GM23338 (cell line): ENCODE results near the gene PCTP. TPM values are rescaled to one million over a fixed set of nuclear protein-coding genes. Genes with fewer than 3 reads are reported as not detected.

Experiments
- ATAC-seq: fragments of 200-7000 bp; cut with Tn5 transposase; 3 replicates; pipeline ENCODE4 v1.9.1; 2020
- DNase-seq: peaks from one replicate; pipeline ENCODE4 v3.0.0-alpha.2; 2015; ENCODE audit warnings: low spot score
- H2AFZ ChIP-seq: fragments of 200-600 bp; sonication (generic); 2 replicates; pipeline ENCODE4 v1.8.0; 2016; ENCODE audit warnings: antibody characterized with exemption, mild to moderate bottlenecking, moderate library complexity
- H3F3A ChIP-seq: fragments of 200-600 bp; sonication (generic); replicated peaks from 2 replicates; pipeline ENCODE4 v1.8.0; 2017; ENCODE audit warnings: antibody characterized with exemption, mixed run types, low read depth
- H3K27ac ChIP-seq: fragments of 200-600 bp; sonication (generic); 2 replicates; pipeline ENCODE4 v1.6.1; 2016; ENCODE audit warnings: low read depth
- H3K27me3 ChIP-seq: fragments of 200-600 bp; sonication (generic); 2 replicates; pipeline ENCODE4 v1.8.0; 2016; ENCODE audit warnings: mild to moderate bottlenecking, mixed run types, moderate library complexity; ENCODE audit not compliant: insufficient read depth
- H3K36me3 ChIP-seq: fragments of 200-600 bp; sonication (generic); 2 replicates; pipeline ENCODE4 v1.8.0; 2016; ENCODE audit warnings: mild to moderate bottlenecking; ENCODE audit not compliant: insufficient read depth
- H3K4me1 ChIP-seq: fragments of 200-600 bp; sonication (generic); 2 replicates; pipeline ENCODE4 v1.8.0; 2016; ENCODE audit warnings: mild to moderate bottlenecking, moderate library complexity; ENCODE audit not compliant: insufficient read depth
- H3K4me2 ChIP-seq: fragments of 200-600 bp; sonication (generic); 2 replicates; pipeline ENCODE4 v1.7.1; 2017; ENCODE audit warnings: mixed run types
- H3K4me3 ChIP-seq: fragments of 200-600 bp; sonication (generic); 2 replicates; pipeline ENCODE4 v1.6.1; 2016; ENCODE audit warnings: mixed run types
- H3K79me2 ChIP-seq: fragments of 200-600 bp; sonication (generic); replicated peaks from 2 replicates; pipeline ENCODE4 v1.8.0; 2017; ENCODE audit warnings: mild to moderate bottlenecking; ENCODE audit not compliant: insufficient read depth
- H3K9me2 ChIP-seq: fragments of 200-600 bp; sonication (generic); 2 replicates; pipeline ENCODE4 v1.8.0; 2017; ENCODE audit not compliant: insufficient read depth
- H4K20me1 ChIP-seq: fragments of 200-600 bp; sonication (generic); replicated peaks from 2 replicates; pipeline ENCODE4 v1.8.0; 2017; ENCODE audit warnings: mild to moderate bottlenecking; ENCODE audit not compliant: insufficient read depth
- H3K27ac Mint-ChIP-seq: 2 replicates; pipeline ENCODE4 v1.8.0; 2020; ENCODE audit warnings: inconsistent platforms, mild to moderate bottlenecking, moderate library complexity, mixed read lengths
- H3K27me3 Mint-ChIP-seq: 3 replicates; pipeline ENCODE4 v1.8.0; 2022; ENCODE audit warnings: low read depth, mild to moderate bottlenecking, moderate library complexity, mixed read lengths, inconsistent platforms; ENCODE audit not compliant: insufficient read depth, poor library complexity
- H3K36me3 Mint-ChIP-seq: 3 replicates; pipeline ENCODE4 v1.8.0; 2021; ENCODE audit warnings: low read depth, mild to moderate bottlenecking, inconsistent platforms, moderate library complexity, mixed read lengths
- H3K4me1 Mint-ChIP-seq: 3 replicates; pipeline ENCODE4 v1.8.0; 2020; ENCODE audit warnings: mild to moderate bottlenecking, inconsistent platforms, mixed read lengths
- H3K4me3 Mint-ChIP-seq: 3 replicates; pipeline ENCODE4 v1.8.0; 2021; ENCODE audit warnings: moderate library complexity, mild to moderate bottlenecking, inconsistent platforms, mixed read lengths
- H3K9me3 Mint-ChIP-seq: 3 replicates; pipeline ENCODE4 v1.8.0; 2020; ENCODE audit warnings: moderate library complexity, mild to moderate bottlenecking, inconsistent platforms, mixed read lengths
- CREB1 ChIP-seq: fragments of 250-450 bp; sonication (Bioruptor Pico); IDR thresholded peaks from 2 replicates; pipeline ENCODE4 v1.5.0; 2020; ENCODE audit warnings: low read depth, mild to moderate bottlenecking, moderate library complexity
- EZH2 ChIP-seq: fragments of 200-600 bp; sonication (generic); IDR thresholded peaks from one replicate; pipeline ENCODE4 v1.8.0; 2017; ENCODE audit warnings: antibody characterized with exemption, mild to moderate bottlenecking, low read depth; ENCODE audit not compliant: unreplicated experiment
- EZH2phosphoT487 ChIP-seq: fragments of 200-600 bp; sonication (generic); IDR thresholded peaks from one replicate; pipeline ENCODE4 v1.8.1; 2018; ENCODE audit warnings: antibody characterized with exemption; ENCODE audit not compliant: unreplicated experiment
- JUNB ChIP-seq: IDR thresholded peaks from one replicate; pipeline ENCODE4 v1.6.1; 2016; ENCODE audit warnings: antibody characterized with exemption; ENCODE audit not compliant: unreplicated experiment
- POLR2AphosphoS5 ChIP-seq: IDR thresholded peaks from 2 replicates; pipeline ENCODE4 v1.6.1; 2016; ENCODE audit warnings: antibody characterized with exemption, low read depth
- STAT1 ChIP-seq: IDR thresholded peaks from one replicate; pipeline ENCODE4 v1.6.1; 2016; ENCODE audit warnings: antibody characterized with exemption; ENCODE audit not compliant: unreplicated experiment
- ZNF114 ChIP-seq: fragments of 250-450 bp; sonication (Bioruptor Pico); IDR thresholded peaks from 2 replicates; pipeline ENCODE4 v1.5.0; 2020; ENCODE audit warnings: mild to moderate bottlenecking, moderate library complexity
- polyA plus RNA-seq: library from polyadenylated mRNA; unstranded; fragments of >200 nt; fragmentation: Nextera tagmentation; extraction: Ambion mirVana; gene quantifications from 2 replicates; pipeline ENCODE4 v1.2.1, GENCODE V29; 2016
- total RNA-seq: library from RNA; depleted of rRNA; stranded (reverse); fragments of >200 nt; shearing (Covaris generic); gene quantifications from 2 replicates; pipeline ENCODE4 v1.2.3, GENCODE V29; 2014
- TF ChIP-seq, protein P1 (sequence below): IDR thresholded peaks from one replicate; pipeline ENCODE4 v1.6.1; 2018; ENCODE audit warnings: antibody characterized with exemption; ENCODE audit not compliant: unreplicated experiment
- TF ChIP-seq, protein P2 (sequence below), 2 experiments: fragments of 200-600 bp in 1 of 2; sonication (generic) in 1 of 2; conservative IDR thresholded peaks; 2 replicates each; pipeline versions ENCODE4 v1.5.1 to v1.6.1; 2016 to 2017; ENCODE audit warnings: antibody characterized with exemption in 2 of 2, low read depth in 2 of 2, mild to moderate bottlenecking in 2 of 2, moderate library complexity in 1 of 2
- TF ChIP-seq, protein P3 (sequence below): IDR thresholded peaks from 2 replicates; pipeline ENCODE4 v1.6.1; 2016; ENCODE audit warnings: antibody characterized with exemption
- TF ChIP-seq, protein P4 (sequence below): fragments of 250-450 bp; sonication (Bioruptor Pico); IDR thresholded peaks from 2 replicates; pipeline ENCODE4 v1.5.0; 2020; ENCODE audit warnings: mild to moderate bottlenecking, moderate library complexity

PCTP gene
- total and polyA plus RNA-seq, 2 experiments from 2014 or later = 6.4 to 12.3 TPM

DNA sequence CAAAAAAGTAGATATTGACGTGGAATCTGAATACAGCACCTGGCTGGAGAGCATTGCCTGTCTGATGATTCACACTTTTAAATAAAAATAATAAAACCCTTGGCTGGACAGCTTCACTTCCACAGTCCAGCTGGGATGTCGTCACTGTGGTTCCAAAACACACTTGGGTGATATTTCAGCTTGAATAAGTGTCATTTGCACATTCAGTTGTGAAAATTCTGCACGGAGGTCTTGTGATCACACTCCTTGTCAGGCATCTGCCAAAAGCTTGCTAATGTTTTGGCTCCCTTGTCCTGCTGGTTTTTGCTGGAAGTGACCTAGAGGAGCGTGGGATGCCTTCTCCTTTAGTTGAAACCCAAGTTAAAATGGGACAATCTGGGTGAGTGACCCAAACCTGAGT lies 60.7 kb downstream of the PCTP start (continued):
- TF ChIP-seq, protein P1, sequence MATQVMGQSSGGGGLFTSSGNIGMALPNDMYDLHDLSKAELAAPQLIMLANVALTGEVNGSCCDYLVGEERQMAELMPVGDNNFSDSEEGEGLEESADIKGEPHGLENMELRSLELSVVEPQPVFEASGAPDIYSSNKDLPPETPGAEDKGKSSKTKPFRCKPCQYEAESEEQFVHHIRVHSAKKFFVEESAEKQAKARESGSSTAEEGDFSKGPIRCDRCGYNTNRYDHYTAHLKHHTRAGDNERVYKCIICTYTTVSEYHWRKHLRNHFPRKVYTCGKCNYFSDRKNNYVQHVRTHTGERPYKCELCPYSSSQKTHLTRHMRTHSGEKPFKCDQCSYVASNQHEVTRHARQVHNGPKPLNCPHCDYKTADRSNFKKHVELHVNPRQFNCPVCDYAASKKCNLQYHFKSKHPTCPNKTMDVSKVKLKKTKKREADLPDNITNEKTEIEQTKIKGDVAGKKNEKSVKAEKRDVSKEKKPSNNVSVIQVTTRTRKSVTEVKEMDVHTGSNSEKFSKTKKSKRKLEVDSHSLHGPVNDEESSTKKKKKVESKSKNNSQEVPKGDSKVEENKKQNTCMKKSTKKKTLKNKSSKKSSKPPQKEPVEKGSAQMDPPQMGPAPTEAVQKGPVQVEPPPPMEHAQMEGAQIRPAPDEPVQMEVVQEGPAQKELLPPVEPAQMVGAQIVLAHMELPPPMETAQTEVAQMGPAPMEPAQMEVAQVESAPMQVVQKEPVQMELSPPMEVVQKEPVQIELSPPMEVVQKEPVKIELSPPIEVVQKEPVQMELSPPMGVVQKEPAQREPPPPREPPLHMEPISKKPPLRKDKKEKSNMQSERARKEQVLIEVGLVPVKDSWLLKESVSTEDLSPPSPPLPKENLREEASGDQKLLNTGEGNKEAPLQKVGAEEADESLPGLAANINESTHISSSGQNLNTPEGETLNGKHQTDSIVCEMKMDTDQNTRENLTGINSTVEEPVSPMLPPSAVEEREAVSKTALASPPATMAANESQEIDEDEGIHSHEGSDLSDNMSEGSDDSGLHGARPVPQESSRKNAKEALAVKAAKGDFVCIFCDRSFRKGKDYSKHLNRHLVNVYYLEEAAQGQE = no peak
- TF ChIP-seq STAT1 = no peak
- TF ChIP-seq ZNF114 (CRISPR knock-in tag) = no peak
- no peak for TF ChIP-seq EZH2phosphoT487
- TF ChIP-seq CREB1 (CRISPR knock-in tag) = no peak

DNA sequence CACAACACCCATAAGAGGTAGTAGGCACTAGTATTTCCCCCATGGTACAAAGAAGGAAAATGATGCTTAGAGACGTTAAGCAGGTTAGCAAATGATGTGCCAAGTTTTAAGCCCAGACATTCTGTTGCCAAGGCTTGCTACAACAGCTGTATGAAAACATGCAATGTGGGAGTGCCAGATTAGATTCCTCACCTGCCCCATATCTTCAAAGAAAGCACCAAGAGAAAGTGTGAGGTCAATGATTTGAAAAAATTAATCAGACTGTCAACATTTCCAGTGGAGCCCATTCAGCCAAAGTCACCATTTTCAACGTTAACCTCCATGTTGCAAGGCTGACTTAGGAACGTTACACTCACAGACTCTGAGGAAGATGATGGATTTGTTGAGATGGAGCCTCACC lies 61.5 kb downstream of the PCTP start:
- Histone ChIP-seq H2AFZ (no peak overlapping the region), H3K27ac (no peak overlapping the region), H4K20me1 (no peaks in the 10 kb centered on the region), H3K79me2 (no peaks in the 10 kb centered on the region), H3K9me2 (0 out of 2 replicates have a peak, but pooled peaks cover 3% of the 10 kb centered on the region), H3K4me2 (no peak overlapping the region), H3K4me3 (no peak overlapping the region), H3K27me3 (no peaks in the 10 kb centered on the region), H3K36me3 (no peaks in the 10 kb centered on the region), H3F3A (no peaks in the 10 kb centered on the region), H3K4me1 (no peaks in the 10 kb centered on the region)
- Mint-ChIP-seq H3K4me3 (no peak overlapping the region), H3K4me1 (no peaks in the 10 kb centered on the region), H3K27ac (no peak overlapping the region), H3K9me3 (no peaks in the 10 kb centered on the region), H3K27me3 (peaks cover 3% of the 10 kb centered on the region), H3K36me3 (no peaks in the 10 kb centered on the region)
- no peak for ATAC-seq
- no peak for DNase-seq
- TF ChIP-seq POLR2AphosphoS5 = no peak
- no peak for TF ChIP-seq EZH2
- TF ChIP-seq, protein P2, sequence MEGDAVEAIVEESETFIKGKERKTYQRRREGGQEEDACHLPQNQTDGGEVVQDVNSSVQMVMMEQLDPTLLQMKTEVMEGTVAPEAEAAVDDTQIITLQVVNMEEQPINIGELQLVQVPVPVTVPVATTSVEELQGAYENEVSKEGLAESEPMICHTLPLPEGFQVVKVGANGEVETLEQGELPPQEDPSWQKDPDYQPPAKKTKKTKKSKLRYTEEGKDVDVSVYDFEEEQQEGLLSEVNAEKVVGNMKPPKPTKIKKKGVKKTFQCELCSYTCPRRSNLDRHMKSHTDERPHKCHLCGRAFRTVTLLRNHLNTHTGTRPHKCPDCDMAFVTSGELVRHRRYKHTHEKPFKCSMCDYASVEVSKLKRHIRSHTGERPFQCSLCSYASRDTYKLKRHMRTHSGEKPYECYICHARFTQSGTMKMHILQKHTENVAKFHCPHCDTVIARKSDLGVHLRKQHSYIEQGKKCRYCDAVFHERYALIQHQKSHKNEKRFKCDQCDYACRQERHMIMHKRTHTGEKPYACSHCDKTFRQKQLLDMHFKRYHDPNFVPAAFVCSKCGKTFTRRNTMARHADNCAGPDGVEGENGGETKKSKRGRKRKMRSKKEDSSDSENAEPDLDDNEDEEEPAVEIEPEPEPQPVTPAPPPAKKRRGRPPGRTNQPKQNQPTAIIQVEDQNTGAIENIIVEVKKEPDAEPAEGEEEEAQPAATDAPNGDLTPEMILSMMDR (conservative IDR thresholded peaks at IDR 0.05; ENCODE audit: low read depth in 2 of 2) = no peak
- TF ChIP-seq, protein P3, sequence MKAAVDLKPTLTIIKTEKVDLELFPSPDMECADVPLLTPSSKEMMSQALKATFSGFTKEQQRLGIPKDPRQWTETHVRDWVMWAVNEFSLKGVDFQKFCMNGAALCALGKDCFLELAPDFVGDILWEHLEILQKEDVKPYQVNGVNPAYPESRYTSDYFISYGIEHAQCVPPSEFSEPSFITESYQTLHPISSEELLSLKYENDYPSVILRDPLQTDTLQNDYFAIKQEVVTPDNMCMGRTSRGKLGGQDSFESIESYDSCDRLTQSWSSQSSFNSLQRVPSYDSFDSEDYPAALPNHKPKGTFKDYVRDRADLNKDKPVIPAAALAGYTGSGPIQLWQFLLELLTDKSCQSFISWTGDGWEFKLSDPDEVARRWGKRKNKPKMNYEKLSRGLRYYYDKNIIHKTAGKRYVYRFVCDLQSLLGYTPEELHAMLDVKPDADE = no peak
- TF ChIP-seq, protein P4, sequence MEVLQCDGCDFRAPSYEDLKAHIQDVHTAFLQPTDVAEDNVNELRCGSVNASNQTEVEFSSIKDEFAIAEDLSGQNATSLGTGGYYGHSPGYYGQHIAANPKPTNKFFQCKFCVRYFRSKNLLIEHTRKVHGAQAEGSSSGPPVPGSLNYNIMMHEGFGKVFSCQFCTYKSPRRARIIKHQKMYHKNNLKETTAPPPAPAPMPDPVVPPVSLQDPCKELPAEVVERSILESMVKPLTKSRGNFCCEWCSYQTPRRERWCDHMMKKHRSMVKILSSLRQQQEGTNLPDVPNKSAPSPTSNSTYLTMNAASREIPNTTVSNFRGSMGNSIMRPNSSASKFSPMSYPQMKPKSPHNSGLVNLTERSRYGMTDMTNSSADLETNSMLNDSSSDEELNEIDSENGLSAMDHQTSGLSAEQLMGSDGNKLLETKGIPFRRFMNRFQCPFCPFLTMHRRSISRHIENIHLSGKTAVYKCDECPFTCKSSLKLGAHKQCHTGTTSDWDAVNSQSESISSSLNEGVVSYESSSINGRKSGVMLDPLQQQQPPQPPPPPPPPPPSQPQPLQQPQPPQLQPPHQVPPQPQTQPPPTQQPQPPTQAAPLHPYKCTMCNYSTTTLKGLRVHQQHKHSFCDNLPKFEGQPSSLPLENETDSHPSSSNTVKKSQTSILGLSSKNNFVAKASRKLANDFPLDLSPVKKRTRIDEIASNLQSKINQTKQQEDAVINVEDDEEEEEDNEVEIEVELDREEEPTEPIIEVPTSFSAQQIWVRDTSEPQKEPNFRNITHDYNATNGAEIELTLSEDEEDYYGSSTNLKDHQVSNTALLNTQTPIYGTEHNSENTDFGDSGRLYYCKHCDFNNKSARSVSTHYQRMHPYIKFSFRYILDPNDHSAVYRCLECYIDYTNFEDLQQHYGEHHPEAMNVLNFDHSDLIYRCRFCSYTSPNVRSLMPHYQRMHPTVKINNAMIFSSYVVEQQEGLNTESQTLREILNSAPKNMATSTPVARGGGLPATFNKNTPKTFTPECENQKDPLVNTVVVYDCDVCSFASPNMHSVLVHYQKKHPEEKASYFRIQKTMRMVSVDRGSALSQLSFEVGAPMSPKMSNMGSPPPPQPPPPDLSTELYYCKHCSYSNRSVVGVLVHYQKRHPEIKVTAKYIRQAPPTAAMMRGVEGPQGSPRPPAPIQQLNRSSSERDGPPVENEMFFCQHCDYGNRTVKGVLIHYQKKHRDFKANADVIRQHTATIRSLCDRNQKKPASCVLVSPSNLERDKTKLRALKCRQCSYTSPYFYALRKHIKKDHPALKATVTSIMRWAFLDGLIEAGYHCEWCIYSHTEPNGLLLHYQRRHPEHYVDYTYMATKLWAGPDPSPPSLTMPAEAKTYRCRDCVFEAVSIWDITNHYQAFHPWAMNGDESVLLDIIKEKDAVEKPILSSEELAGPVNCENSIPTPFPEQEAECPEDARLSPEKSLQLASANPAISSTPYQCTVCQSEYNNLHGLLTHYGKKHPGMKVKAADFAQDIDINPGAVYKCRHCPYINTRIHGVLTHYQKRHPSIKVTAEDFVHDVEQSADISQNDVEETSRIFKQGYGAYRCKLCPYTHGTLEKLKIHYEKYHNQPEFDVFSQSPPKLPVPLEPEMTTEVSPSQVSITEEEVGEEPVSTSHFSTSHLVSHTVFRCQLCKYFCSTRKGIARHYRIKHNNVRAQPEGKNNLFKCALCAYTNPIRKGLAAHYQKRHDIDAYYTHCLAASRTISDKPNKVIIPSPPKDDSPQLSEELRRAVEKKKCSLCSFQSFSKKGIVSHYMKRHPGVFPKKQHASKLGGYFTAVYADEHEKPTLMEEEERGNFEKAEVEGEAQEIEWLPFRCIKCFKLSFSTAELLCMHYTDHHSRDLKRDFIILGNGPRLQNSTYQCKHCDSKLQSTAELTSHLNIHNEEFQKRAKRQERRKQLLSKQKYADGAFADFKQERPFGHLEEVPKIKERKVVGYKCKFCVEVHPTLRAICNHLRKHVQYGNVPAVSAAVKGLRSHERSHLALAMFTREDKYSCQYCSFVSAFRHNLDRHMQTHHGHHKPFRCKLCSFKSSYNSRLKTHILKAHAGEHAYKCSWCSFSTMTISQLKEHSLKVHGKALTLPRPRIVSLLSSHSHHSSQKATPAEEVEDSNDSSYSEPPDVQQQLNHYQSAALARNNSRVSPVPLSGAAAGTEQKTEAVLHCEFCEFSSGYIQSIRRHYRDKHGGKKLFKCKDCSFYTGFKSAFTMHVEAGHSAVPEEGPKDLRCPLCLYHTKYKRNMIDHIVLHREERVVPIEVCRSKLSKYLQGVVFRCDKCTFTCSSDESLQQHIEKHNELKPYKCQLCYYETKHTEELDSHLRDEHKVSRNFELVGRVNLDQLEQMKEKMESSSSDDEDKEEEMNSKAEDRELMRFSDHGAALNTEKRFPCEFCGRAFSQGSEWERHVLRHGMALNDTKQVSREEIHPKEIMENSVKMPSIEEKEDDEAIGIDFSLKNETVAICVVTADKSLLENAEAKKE (CRISPR knock-in tag) = no peak
- TF ChIP-seq CREB1 (CRISPR knock-in tag) = no peak
- no peak for TF ChIP-seq JUNB
- TF ChIP-seq EZH2phosphoT487 = no peak
- no peak for TF ChIP-seq ZNF114 (CRISPR knock-in tag)
